AG04449 (cell line): ENCODE results near the gene GNAS-AS1.

Experiments used
- CTCF ChIA-PET: fragments of 350-600 bp; formaldehyde crosslinking; extraction: SDS; loops from one replicate; lab custom pipeline; 2021; ENCODE audit warnings: antibody characterized with exemption; lab: Yijun Ruan, JAX
- POLR2A ChIA-PET: fragments of 400-600, 350-600 bp; formaldehyde crosslinking; extraction: SDS; loops from one replicate; lab custom pipeline; 2020; ENCODE audit warnings: antibody characterized with exemption, inconsistent platforms; lab: Yijun Ruan, JAX
- DNase-seq: peaks from one replicate; pipeline ENCODE4 v3.0.0-alpha.2; 2010; ENCODE audit warnings: low read depth, low spot score
- H3K4me3 ChIP-seq: 2 replicates; pipeline ENCODE4 v1.5.1; 2011; ENCODE audit warnings: low read depth, mild to moderate bottlenecking, control low read depth, low read length
- TF ChIP-seq, protein P1 (sequence below): IDR thresholded peaks from one replicate; pipeline ENCODE4 v1.5.1; 2011; ENCODE audit warnings: mild to moderate bottlenecking, moderate library complexity, low read length, control low read depth, inconsistent platforms; ENCODE audit not compliant: insufficient read depth; ENCODE audit errors: missing control alignments

Gene GNAS-AS1

GRCh38 chr20:58883241-58883691, 32.6 kb upstream of the GNAS-AS1 start:
- POLR2A ChIA-PET: interaction anchor here (0.7 to 1.0 kb wide), 3 partner anchors 8 to 149 kb away, joined by 3 to 4 read pairs (median 3); partner anchors contain the start of gene ATP5F1E
- peak overlapping the region; percentile 4 for H3K4me3 ChIP-seq
- DNase-seq: no peak
- TF ChIP-seq, protein P1, sequence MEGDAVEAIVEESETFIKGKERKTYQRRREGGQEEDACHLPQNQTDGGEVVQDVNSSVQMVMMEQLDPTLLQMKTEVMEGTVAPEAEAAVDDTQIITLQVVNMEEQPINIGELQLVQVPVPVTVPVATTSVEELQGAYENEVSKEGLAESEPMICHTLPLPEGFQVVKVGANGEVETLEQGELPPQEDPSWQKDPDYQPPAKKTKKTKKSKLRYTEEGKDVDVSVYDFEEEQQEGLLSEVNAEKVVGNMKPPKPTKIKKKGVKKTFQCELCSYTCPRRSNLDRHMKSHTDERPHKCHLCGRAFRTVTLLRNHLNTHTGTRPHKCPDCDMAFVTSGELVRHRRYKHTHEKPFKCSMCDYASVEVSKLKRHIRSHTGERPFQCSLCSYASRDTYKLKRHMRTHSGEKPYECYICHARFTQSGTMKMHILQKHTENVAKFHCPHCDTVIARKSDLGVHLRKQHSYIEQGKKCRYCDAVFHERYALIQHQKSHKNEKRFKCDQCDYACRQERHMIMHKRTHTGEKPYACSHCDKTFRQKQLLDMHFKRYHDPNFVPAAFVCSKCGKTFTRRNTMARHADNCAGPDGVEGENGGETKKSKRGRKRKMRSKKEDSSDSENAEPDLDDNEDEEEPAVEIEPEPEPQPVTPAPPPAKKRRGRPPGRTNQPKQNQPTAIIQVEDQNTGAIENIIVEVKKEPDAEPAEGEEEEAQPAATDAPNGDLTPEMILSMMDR: no peak
- CTCF ChIA-PET: interaction anchor here (0.8 to 4.1 kb wide), 7 partner anchors 8 to 613 kb away, joined by 3 to 26 read pairs (median 4); no protein-coding TSS in a partner anchor

DNA sequence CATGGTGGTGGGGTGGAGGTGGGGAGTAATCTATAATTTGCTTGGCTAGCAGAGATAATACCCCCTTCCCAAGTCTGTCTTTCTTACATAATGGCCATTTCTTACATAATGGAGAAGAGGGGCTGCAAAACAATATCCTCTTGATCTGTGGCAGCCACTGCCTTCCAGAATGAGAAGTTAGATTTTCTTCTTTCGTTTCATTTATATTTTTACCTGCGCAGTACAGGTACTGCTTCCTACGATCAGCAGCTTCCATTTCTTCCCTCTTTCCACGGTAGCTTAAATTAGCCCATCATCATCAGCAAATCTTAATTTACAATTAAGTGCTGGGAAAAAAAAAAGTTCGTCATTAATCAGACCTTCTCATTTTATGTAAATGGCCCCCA, 32.0 kb upstream of the GNAS-AS1 start:
- POLR2A ChIA-PET: interaction anchor here (0.7 to 1.0 kb wide), 2 partner anchors 25 to 150 kb away, joined by 3 to 4 read pairs; partner anchors contain the start of gene ATP5F1E
- DNase-seq: no peak
- H3K4me3 ChIP-seq: no peak overlapping the region
- TF ChIP-seq, protein P1: no peak
- CTCF ChIA-PET: interaction anchor here (0.8 to 4.1 kb wide), 6 partner anchors 8 to 341 kb away, joined by 3 to 26 read pairs (median 4); no protein-coding TSS in a partner anchor

GRCh38 chr20:58880994-58881752, 30.5 kb upstream of the GNAS-AS1 start:
- TF ChIP-seq, protein P1: no peak
- no peak overlapping the region for H3K4me3 ChIP-seq
- ChIA-PET CTCF (interaction anchor here (4.5 kb wide), 1 partner anchor 11 kb away, joined by 23 read pairs; no protein-coding TSS in a partner anchor), POLR2A (interaction anchor here (0.6 kb wide), 1 partner anchor 10 kb away, joined by 3 read pairs; no protein-coding TSS in a partner anchor)
- DNase-seq: no peak

GRCh38 chr20:58880441-58880840, 29.7 kb upstream of the GNAS-AS1 start:
- H3K4me3 ChIP-seq: no peak overlapping the region
- DNase-seq: no peak
- TF ChIP-seq, protein P1: no peak
- CTCF ChIA-PET: interaction anchor here (1.8 to 4.5 kb wide), 2 partner anchors 11 to 575 kb away, joined by 5 to 23 read pairs; no protein-coding TSS in a partner anchor
- POLR2A ChIA-PET: no interaction called here

DNA sequence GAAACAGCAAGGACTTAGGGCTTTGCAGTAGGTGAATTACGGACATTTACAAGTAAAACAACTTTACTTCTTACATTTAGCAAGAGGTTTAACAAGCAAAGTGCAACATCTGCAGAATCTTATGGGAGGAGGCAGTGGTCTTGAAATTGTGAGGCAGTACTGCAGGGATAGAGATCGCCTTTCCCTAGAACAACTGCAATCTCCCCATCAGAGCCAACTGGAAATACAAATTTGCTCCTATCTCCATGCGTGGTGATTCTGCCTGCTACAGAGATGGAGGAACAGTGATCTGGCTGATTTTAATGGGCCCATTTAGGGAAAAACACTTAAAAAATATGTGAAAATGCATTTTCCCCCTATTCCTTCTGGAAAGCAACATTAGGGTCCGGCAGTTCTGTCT, 27.7 kb upstream of the GNAS-AS1 start:
- CTCF ChIA-PET: interaction anchor here (0.7 to 4.5 kb wide), 4 partner anchors 9 to 615 kb away, joined by 3 to 23 read pairs (median 3); no protein-coding TSS in a partner anchor
- POLR2A ChIA-PET: no interaction called here
- TF ChIP-seq, protein P1: no peak
- H3K4me3 ChIP-seq: no peak overlapping the region
- DNase-seq: no peak

DNA sequence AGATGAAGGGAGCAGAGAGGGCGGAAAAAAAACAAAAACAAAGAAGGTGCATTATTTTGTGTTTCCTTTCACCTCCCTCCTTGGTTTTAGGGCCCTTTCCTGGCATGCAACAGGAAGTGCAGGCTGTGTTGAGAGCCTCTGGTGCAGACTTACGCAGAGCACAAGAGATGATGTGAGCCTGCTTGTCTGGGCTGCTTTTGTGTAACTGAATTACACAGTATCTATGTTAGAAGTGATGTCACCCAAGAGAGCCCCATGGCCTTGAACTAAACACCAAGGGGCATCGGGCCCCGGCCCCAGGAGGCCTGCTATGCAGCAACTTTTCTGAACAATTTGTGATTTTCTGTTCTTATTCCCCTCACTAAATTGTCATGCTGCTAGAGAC, 27.3 kb upstream of the GNAS-AS1 start:
- POLR2A ChIA-PET: interaction anchor here (0.6 kb wide), 1 partner anchor 115 kb away, joined by 3 read pairs; no protein-coding TSS in a partner anchor
- no peak for DNase-seq
- CTCF ChIA-PET: interaction anchor here (0.7 to 4.5 kb wide), 4 partner anchors 8 to 616 kb away, joined by 3 to 23 read pairs (median 3); no protein-coding TSS in a partner anchor
- H3K4me3 ChIP-seq: no peak overlapping the region
- TF ChIP-seq, protein P1: no peak
